Lung (tissue), 12 donors: ENCODE data around the gene C9orf72. TPM values are rescaled to one million over a fixed set of nuclear protein-coding genes. Genes with fewer than 3 reads are reported as not detected.

ENCODE experiments used
- ATAC-seq: fragments of 200-7000 bp; cut with Tn5 transposase; one replicate; pipeline ENCODE4 v1.9.1; 2020; ENCODE audit warnings: moderate number of reproducible peaks; ENCODE audit not compliant: insufficient read depth, low FRiP score
- DNase-seq, 3 donors: peaks; one replicate each; pipeline ENCODE4 v3.0.0-alpha.2; 2013 to 2017
- H3K27ac ChIP-seq, 2 donors: one replicate each; pipeline ENCODE4 v1.5.1; 2013; ENCODE audit warnings: mild to moderate bottlenecking in 2 of 2, moderate library complexity in 2 of 2, control low read depth in 1 of 2, inconsistent platforms in 1 of 2, low read depth in 1 of 2, low read length in 1 of 2
- H3K27me3 ChIP-seq, 3 donors: one replicate each; pipeline ENCODE4 v1.5.1; 2013; ENCODE audit warnings: low read length in 2 of 3; ENCODE audit not compliant: control insufficient read depth in 3 of 3, insufficient read depth in 3 of 3
- H3K36me3 ChIP-seq, 4 donors: one replicate each; pipeline ENCODE4 v1.5.1; 2013; ENCODE audit warnings: low read length in 4 of 4, mild to moderate bottlenecking in 1 of 4, moderate library complexity in 1 of 4; ENCODE audit not compliant: control insufficient read depth in 4 of 4, insufficient read depth in 4 of 4
- H3K4me1 ChIP-seq, 5 donors: one replicate each; pipeline ENCODE4 v1.5.1; 2013; ENCODE audit warnings: low read length in 5 of 5, mild to moderate bottlenecking in 2 of 5, moderate library complexity in 1 of 5; ENCODE audit not compliant: control insufficient read depth in 5 of 5, insufficient read depth in 5 of 5
- H3K4me3 ChIP-seq: one replicate; pipeline ENCODE4 v1.5.1; 2013; ENCODE audit warnings: mild to moderate bottlenecking, control low read depth, moderate library complexity
- H3K9ac ChIP-seq, 2 donors: one replicate each; pipeline ENCODE4 v1.5.1; 2013; ENCODE audit warnings: low read length in 2 of 2, control low read depth in 1 of 2; ENCODE audit not compliant: insufficient read depth in 1 of 2
- H3K9me3 ChIP-seq, 4 donors: one replicate each; pipeline ENCODE4 v1.5.1; 2013; ENCODE audit warnings: low read length in 3 of 4, mild to moderate bottlenecking in 1 of 4, moderate library complexity in 1 of 4; ENCODE audit not compliant: control insufficient read depth in 4 of 4, insufficient read depth in 3 of 4
- CTCF ChIP-seq: IDR thresholded peaks from 2 replicates; pipeline ENCODE4 v1.5.1; 2012; ENCODE audit warnings: mild to moderate bottlenecking; ENCODE audit errors: control extremely low read depth, extremely low read depth
- WGBS, 2 donors: extraction: QIAGEN DNeasy Blood & Tissue Kit; methylation state at CpG; one replicate each; pipeline ENCODE4 v1.1.7; 2013; 5-methylcytosine and 5-hydroxymethylcytosine counted together
- polyA plus RNA-seq, 2 donors: library from polyadenylated mRNA; stranded (reverse); fragments of 200-250 nt; gene quantifications; one replicate each; pipeline ENCODE4 v1.2.1, GENCODE V29; 2013
- total RNA-seq, 2 donors: library from RNA; depleted of rRNA in 1 of 2; stranded (reverse); fragments of >200 nt in 1 of 2; gene quantifications; one replicate each; pipeline ENCODE4 v1.2.1, GENCODE V29; 2014 to 2021
- donor health status: control.
- donor health status: control.
- donor health status: Bipolar disorder and iron deficiency.
- donor health status: healthy.
- donor health status: DM: yes; HTN: yes; CAD: no.

C9orf72 gene
- total and polyA plus RNA-seq, 4 donors, result 14.4 to 59.6 (median 23.5) TPM

GRCh38 chr9:27518809-27519208 lies 54.5 kb downstream of the C9orf72 start:
- H3K27me3 ChIP-seq, result no peaks in the 10 kb centered on the region
- H3K9me3 ChIP-seq, result no peaks in the 10 kb centered on the region
- H3K4me1 ChIP-seq, result peaks cover 0 to 9% (median 3%) of the 10 kb centered on the region in 5 donors
- H3K9ac ChIP-seq, result no peak overlapping the region
- H3K27ac ChIP-seq, result no peak overlapping the region
- no peak overlapping the region for H3K4me3 ChIP-seq
- ATAC-seq, result no peak
- no peaks in the 10 kb centered on the region for H3K36me3 ChIP-seq
- 93 to 97% methylated on average over 4 of the region's 4 CpGs for WGBS, 2 donors
- no peak for TF ChIP-seq CTCF
- no peak for DNase-seq

DNA sequence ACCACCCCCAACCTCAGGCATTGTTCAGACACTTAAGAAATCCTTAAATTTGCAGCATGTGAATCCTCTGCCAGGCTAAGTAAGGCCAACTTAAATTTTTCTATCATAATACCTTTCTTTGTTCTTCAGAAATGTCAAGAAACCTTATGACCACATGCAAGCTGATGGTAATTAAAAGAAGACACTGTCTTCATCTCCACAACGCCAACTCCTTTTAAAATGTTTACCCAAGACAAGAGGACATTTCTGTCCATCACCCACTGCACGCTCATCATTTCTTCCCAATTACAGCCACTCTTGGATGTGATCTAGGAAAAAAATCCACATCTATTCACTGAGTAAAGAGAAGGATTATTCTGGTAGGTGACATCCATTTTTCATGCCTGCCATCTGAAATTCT lies 55.3 kb downstream of the C9orf72 start:
- no peak overlapping the region for H3K27ac ChIP-seq
- no peak overlapping the region for H3K4me3 ChIP-seq
- peaks cover 0 to 9% (median 3%) of the 10 kb centered on the region in 5 donors for H3K4me1 ChIP-seq
- ATAC-seq (no peak), DNase-seq (no peak)
- H3K9me3 ChIP-seq, result no peaks in the 10 kb centered on the region
- H3K9ac ChIP-seq, result no peak overlapping the region
- no peak for TF ChIP-seq CTCF
- no peaks in the 10 kb centered on the region for H3K27me3 ChIP-seq
- no peaks in the 10 kb centered on the region for H3K36me3 ChIP-seq
- WGBS, 2 donors, result 89 to 94% methylated on average over 2 of the region's 2 CpGs

DNA sequence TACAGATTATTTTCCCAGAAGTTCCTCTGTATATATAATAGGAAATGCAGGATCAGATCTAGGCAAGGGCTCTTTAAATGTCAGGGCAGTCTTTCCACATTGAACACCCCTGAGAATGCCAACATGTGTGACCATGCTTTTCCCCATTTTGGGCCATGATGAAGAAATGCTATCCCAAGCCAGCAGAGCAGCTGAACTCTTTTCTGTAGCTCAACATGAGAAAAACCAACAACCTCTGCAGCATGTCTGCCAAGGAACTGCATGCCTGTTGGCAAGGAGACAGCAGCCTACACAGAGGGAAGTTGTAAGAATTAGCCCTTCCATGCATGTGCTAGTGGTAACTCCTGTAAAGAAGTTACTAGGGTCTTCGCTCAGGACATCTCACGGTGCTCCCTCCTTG lies 58.7 kb downstream of the C9orf72 start:
- TF ChIP-seq CTCF, result no peak
- ATAC-seq (no peak), DNase-seq (peak; percentile 77 to 91 (median 86))
- Histone ChIP-seq H3K4me1 (peaks cover 0 to 9% (median 3%) of the 10 kb centered on the region in 5 donors), H3K9me3 (no peaks in the 10 kb centered on the region), H3K9ac (no peak overlapping the region), H3K27ac (no peak overlapping the region), H3K4me3 (no peak overlapping the region), H3K27me3 (no peaks in the 10 kb centered on the region), H3K36me3 (no peaks in the 10 kb centered on the region)
- WGBS, 2 donors, result 86 to 93% methylated on average over 2 of the region's 2 CpGs

- no peak overlapping the region for H3K4me3 ChIP-seq
- DNase-seq (no peak), ATAC-seq (no peak)
- no peaks in the 10 kb centered on the region for H3K27me3 ChIP-seq
- no peak overlapping the region for H3K27ac ChIP-seq
- no peaks in the 10 kb centered on the region for H3K36me3 ChIP-seq
- H3K4me1 ChIP-seq, result peaks cover 0 to 9% (median 3%) of the 10 kb centered on the region in 5 donors
- 87 to 88% methylated on average over 2 of the region's 2 CpGs for WGBS, 2 donors
- H3K9ac ChIP-seq, result no peak overlapping the region
- TF ChIP-seq CTCF, result no peak
- no peaks in the 10 kb centered on the region for H3K9me3 ChIP-seq
Observed at GRCh38 chr9:27511771-27512170, 61.5 kb downstream of the C9orf72 start.
